HG02884 (cell line): ENCODE measurements around the gene CACYBP.

Source experiments
- ATAC-seq: cut with Tn5 transposase; IDR thresholded peaks from one replicate; pipeline ENCODE4 v1.9.1; 2021; ENCODE audit warnings: mild to moderate bottlenecking, moderate library complexity; ENCODE audit not compliant: unreplicated experiment

CACYBP gene

DNA sequence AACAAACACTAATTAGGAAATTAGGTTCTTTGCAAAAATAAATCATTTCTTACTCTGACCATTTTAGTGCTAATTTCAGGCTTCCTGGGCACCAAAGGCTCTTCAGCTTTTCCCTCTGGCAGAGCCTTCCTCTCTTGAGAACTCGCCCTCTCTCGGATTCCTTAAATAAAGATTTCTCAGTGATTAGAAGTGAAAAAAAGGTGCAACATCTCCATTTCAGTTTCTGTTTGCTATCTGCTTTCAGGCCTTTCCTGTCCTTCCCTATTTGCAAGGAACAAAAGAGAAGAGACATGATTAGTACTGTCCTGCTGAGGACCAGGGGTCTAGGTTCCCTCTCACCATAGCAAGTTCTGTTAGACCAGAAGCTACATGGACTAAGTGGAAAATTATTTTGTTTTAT lies 27.8 kb upstream of the CACYBP start:
- no peak for ATAC-seq

DNA sequence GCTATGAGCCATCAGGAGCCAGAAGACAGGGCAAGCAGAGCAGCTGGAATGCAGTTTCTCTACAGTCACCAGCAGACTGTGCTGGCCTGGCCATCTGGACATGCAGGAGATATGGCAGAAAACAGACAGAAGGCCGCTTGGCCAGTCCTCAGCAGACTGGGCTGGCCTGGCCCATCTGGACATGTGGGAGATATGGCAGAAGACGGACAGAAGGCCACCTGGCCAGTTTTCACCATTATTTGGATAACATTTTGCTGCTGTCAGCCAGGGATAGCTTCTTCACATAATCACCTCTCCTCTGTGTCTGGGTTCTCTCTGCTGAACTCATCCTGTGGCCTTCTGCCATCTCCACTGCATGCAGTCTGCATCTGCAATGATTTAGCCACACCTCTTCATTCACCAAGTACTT lies 25.0 kb upstream of the CACYBP start:
- ATAC-seq, result no peak

GRCh38 chr1:174975764-174976163 lies 24.0 kb upstream of the CACYBP start:
- no peak for ATAC-seq

GRCh38 chr1:174976436-174977108 lies 23.2 kb upstream of the CACYBP start:
- no peak for ATAC-seq

GRCh38 chr1:174982971-174983689 lies 16.6 kb upstream of the CACYBP start:
- ATAC-seq, result no peak

GRCh38 chr1:174984952-174985351 lies 14.8 kb upstream of the CACYBP start:
- ATAC-seq, result no peak

GRCh38 chr1:174988539-174988938 lies 11.2 kb upstream of the CACYBP start:
- no peak for ATAC-seq

DNA sequence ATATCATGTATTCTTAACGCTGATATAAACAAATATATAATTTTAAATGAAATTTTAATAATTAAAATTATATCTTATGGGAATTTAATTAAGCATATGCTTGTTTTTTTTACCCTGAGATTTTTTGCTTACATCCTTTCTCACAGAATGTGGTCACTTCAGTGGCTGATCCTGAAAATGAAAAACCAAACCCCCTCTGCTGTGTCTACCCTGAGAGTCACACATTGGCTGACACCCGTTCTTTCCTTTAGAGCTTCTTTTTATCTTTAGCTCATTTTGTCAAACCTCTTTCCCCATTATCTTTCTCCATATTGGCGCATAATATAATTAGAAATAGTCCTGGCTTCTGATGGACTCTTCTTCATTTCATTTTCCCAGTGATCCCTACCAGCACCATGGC lies 10.8 kb upstream of the CACYBP start:
- ATAC-seq, result no peak

- ATAC-seq, result no peak
Measured at GRCh38 chr1:174989536-174990220, 10.1 kb upstream of the CACYBP start.

- ATAC-seq, result peak; percentile 47
Measured at GRCh38 chr1:174990382-174990999, 9.3 kb upstream of the CACYBP start.

DNA sequence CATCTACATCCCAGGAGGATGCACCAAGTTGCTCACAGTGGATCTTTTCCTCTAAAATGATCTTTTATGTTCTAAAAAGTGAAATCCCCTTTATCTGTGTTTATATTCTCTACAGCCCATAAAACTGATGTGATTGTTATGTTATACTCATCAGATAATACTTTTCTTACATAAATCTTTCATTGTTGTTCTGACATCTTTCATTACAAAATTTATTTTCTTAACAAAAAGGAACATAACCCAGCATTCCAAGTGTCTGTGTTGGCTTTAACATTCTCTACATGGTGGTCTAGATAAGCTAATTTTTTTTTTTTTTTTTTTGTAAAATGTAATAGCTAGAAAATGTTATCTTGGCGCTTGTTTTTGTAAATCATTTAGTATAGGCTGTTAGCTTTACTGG lies 8.3 kb upstream of the CACYBP start:
- no peak for ATAC-seq

- ATAC-seq, result no peak
Measured at GRCh38 chr1:174995121-174995520, 4.6 kb upstream of the CACYBP start.

- ATAC-seq, result no peak
Measured at GRCh38 chr1:174995916-174996315, 3.8 kb upstream of the CACYBP start.

GRCh38 chr1:174996476-174996875 lies 3.3 kb upstream of the CACYBP start:
- ATAC-seq, result no peak

DNA sequence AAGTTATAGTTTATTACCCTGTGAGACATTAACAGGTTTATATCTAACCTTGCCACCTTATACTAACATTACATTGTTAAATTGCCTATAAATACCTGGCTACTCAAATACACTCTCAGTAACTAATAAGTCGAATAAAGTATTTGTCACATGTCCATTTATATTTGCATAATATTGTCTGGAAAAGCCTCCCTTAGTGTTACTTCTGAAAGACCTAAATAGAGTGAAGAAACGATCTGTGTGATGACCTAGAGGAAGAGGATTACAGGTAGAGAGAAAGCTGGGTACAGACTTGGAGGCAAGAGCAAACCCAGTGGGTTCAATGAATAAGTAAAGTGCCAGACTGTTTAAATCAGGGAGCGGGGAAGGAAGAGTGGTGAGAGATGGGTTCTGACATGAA lies 2.7 kb upstream of the CACYBP start:
- no peak for ATAC-seq

DNA sequence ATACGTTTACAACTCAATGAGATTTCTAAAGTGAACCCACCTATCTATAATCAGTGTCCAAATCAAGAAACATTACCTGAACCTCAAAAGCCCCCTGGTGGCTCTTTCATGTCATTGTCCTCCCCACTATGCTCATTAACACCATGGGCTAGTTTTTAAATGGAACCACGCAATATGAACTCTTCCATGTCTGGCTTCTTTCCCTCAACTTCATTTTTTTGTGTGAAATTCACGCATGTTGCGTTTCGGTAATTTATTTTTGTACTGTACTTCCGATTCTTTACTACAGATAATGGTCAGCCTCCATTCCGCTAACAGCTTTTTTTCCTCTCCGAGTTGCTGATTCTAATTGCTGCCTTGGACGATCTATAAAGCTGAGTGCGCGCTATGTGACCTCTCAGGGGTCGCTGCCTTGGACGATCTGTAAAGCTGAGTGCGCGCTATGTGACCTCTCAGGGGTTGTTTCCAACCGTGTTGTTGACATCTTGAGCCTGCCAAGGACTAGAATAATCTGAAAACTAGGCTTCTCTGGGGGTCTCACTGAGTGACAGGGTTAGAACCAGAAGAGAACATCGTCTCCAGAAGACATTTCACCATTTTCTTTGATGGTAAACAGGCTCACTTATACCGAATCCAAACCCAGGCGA lies 1.1 kb upstream of the CACYBP start:
- peak; percentile 1 for ATAC-seq

- ATAC-seq, result peak; percentile 78
Measured at GRCh38 chr1:174999216-174999935, 371 bp upstream of the CACYBP start.

- no peak for ATAC-seq
Measured at GRCh38 chr1:175000697-175001187, 995 bp downstream of the CACYBP start.

GRCh38 chr1:175002910-175003517 lies 3.3 kb downstream of the CACYBP start:
- no peak for ATAC-seq

DNA sequence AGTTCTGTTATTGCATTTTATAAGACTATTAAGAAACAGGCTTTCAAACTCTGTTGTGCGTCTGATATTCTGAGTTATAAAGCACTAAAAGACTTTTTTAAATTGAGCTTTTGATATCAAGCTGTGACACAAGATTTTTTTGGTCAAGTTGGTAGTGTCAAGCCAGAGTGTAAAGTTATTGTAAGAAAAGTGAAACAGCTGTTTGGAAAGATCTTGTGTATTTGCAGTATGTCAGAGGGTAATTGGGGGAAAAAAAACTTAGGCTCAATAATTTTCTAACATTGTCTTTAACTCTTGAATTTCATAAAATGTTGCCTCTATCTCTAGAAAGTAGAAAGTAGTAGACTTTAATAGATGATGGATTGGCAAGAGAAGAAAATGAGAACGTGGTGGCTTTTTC lies 3.8 kb downstream of the CACYBP start:
- ATAC-seq, result no peak
